Vagina (tissue), 2 donors: ENCODE data around the gene CTNNA3.

Experiments used
- POLR2A ChIP-seq, 2 donors: fragments of 450-650 bp; IDR thresholded peaks; one replicate each; pipeline ENCODE4 v1.6.1; 2017; ENCODE audit warnings: antibody characterized with exemption in 2 of 2, mild to moderate bottlenecking in 2 of 2, moderate library complexity in 2 of 2
- POLR2AphosphoS5 ChIP-seq, 2 donors: sonication (generic); formaldehyde crosslinking; IDR thresholded peaks; one replicate each; pipeline ENCODE4 v1.9.0; 2017; ENCODE audit warnings: antibody characterized with exemption in 2 of 2, mild to moderate bottlenecking in 2 of 2, low read depth in 1 of 2; ENCODE audit not compliant: insufficient read depth in 1 of 2
- TF ChIP-seq, protein P1 (sequence below), 3 experiments: fragments of 450-650 bp in 2 of 3; fragments of 200-600 bp in 1 of 3; sonication (generic) in 1 of 3; IDR thresholded peaks; one replicate each; pipeline ENCODE4 v1.5.1; 2017 to 2019; ENCODE audit warnings: antibody characterized with exemption in 3 of 3, mild to moderate bottlenecking in 2 of 3, moderate library complexity in 2 of 3

DNA sequence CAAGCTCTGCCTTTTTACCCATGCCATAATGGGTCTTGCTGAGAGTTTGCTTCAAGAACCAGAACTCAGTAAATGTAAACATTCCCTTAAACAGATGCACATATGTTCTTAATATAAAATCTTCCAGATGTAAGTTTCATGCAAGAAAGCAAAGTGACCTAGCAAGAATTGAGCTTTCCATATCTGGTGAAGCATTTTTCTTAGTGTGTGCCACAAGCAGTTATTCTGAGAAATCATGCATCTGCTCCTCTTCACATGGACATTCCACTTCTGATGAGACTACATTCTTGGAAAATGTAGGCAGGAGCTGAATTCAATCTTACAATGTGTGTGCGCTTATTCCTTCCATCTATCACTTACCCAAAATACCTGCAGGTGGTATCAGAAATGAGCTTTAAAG, 997.9 kb downstream of the CTNNA3 start:
- TF ChIP-seq, protein P1, sequence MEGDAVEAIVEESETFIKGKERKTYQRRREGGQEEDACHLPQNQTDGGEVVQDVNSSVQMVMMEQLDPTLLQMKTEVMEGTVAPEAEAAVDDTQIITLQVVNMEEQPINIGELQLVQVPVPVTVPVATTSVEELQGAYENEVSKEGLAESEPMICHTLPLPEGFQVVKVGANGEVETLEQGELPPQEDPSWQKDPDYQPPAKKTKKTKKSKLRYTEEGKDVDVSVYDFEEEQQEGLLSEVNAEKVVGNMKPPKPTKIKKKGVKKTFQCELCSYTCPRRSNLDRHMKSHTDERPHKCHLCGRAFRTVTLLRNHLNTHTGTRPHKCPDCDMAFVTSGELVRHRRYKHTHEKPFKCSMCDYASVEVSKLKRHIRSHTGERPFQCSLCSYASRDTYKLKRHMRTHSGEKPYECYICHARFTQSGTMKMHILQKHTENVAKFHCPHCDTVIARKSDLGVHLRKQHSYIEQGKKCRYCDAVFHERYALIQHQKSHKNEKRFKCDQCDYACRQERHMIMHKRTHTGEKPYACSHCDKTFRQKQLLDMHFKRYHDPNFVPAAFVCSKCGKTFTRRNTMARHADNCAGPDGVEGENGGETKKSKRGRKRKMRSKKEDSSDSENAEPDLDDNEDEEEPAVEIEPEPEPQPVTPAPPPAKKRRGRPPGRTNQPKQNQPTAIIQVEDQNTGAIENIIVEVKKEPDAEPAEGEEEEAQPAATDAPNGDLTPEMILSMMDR (IDR thresholded peaks at IDR 0.05): no peak
- TF ChIP-seq POLR2AphosphoS5 (IDR thresholded peaks at IDR 0.05; ENCODE audit: insufficient read depth in 1 of 2, low read depth in 1 of 2) (no peak), POLR2A (IDR thresholded peaks at IDR 0.05) (no peak)
